GM19035 (cell line): ENCODE data around the gene SCAPER.
"Not testable (repeated sequence)": the region's sequence is repeated elsewhere in the genome, so short reads cannot be mapped to it uniquely, and the experiment has no call there.

Source experiments
- ATAC-seq: cut with Tn5 transposase; IDR thresholded peaks from one replicate; pipeline ENCODE4 v1.9.1; 2021; ENCODE audit not compliant: unreplicated experiment

The SCAPER gene

DNA sequence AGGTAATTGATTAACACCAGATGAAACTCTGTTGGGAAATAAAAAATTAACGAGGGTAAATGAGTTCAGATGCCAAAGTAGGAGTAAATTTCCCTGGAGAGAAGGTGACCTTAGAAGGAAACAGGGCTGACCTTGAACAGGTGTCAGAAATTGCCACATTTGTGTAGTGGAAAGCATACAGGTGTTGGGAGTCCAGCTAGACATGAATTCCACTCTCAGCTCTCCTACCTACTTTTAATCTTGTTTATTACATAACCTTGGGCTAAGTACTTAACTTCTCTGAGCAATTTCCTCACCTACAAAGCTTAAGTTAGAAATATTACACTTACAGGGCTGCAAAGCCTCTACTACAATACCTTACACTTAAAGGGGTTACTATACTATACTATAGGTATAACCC lies 472.5 kb downstream of the SCAPER start:
- ATAC-seq = no peak

DNA sequence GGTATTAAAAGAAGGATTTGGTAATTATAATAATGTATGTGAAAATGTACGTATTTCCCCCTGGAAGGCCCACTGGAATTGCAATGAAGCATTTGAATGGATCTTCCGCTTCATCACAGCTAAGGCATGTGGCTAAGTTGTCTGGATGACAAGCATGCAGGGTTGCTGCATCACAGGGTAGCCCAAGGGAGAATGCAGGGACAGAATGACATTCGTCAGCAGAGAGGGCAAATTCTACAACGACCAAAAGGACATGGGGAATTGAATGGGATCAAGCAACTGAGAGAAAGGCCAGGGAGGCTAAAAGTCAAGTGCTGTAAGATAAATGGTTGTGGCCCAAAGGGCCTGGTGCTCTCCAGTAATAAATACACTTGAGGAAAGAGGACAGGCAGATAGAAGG lies 473.2 kb downstream of the SCAPER start:
- no peak for ATAC-seq

DNA sequence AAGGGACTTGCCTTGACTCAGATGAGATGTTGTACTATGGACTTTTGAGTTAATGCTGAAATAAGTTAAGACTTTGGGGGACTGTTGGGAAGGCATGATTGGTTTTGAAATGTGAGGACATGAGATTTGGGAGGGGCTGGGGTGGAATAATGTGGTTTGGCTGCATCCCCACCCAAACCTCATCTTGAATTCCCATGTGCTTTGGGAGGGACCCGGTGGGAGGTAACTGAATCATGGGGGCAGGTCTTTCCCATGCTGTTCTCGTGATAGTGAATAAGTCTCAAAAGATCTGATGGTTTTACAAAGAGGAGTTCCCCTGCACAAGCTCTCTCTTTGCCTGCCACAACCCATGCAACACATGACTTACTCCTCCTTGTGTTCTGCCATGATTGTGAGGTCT lies 474.4 kb downstream of the SCAPER start:
- not testable (repeated sequence) for ATAC-seq

DNA sequence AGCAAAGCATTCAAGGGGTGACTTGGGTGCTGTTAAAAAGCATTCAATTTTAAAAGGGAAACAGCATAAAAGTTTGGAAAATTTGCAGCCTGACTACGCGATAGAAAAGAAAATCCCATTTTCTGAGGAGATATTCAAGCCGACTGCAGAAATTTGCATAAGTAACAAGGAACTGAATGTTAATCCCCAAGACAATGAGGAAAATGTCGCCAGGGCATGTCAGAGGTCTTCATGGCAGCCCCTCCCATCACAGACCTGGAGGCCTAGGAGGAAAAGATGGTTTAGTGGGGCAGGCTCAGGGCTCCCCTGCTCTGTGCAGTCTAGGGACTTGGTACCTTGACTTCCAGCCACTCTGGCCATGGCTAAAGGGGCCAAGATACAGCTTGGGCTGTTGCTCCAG lies 475.5 kb downstream of the SCAPER start:
- ATAC-seq = no peak

DNA sequence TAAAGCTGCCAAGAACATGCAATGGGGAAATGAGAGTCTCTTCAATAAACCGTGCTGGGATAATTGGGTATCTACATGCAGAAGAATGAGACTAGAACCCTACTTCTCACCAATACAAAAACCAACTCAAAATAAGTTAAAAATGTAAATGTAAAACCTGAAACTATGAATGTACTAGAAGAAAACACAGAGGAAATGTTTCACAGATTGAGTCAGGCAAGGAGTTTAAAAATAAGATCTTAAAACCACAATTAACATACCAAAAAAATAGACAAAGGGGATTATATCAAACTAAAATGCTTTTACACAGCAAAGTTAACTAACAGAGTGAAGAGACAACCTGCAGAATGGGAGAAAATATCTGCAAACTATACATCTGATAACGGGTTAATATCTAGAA lies 478.2 kb downstream of the SCAPER start:
- no peak for ATAC-seq

DNA sequence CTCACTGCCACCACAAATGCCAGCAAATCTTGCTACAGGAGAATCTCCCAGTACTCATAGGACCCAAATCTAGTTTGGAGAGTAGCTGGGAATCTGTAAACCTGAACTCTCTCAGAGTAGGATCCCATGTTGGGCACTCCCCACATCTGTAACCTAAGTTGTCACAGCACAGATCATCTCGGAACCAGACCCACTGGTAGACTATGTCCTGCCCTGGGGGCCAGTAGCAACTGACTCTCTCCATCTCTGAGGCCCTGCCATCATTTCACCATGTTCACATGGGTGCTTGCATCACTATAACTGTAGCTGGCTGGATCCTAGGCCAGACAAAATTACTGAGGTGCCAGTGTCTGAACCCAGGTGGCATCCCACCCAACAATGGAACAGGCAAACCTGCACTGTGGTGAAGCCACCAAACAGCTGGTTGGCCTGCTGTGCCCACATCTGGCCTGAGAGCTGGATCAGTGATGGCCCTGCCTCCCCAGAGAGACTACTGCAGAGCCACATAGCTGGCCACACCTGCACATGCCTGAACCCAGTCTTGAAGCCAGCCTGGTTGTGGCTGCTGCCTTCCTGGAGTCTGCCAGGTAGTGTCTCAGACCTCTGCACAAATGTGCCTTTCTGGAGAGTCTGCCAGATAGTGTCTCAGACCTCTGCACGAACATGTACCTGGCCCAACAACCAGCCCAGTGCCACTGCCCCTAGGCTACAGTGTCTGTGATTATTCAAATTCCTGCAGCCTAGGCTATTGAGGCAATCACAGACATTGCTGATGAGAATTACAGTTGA lies 486.6 kb downstream of the SCAPER start:
- no peak for ATAC-seq

DNA sequence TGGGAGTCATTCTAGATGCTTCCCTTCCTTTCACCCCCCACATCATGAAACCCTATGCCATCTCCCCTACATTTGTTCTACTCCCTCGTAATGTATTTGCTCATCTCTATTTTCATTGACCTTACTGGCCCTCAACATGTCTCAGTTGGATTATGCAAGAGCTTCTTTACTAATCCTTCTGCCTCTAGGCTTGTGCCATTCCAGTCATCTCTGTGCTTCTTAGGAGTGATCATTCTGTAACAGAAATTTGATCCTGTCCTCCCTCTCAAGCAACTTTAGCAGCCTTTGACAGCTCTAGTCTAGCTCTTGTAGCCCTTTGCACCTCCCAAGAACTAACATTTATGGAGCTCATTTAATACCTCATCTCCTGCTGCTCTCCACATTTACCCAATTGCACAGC lies 503.9 kb downstream of the SCAPER start:
- no peak for ATAC-seq

DNA sequence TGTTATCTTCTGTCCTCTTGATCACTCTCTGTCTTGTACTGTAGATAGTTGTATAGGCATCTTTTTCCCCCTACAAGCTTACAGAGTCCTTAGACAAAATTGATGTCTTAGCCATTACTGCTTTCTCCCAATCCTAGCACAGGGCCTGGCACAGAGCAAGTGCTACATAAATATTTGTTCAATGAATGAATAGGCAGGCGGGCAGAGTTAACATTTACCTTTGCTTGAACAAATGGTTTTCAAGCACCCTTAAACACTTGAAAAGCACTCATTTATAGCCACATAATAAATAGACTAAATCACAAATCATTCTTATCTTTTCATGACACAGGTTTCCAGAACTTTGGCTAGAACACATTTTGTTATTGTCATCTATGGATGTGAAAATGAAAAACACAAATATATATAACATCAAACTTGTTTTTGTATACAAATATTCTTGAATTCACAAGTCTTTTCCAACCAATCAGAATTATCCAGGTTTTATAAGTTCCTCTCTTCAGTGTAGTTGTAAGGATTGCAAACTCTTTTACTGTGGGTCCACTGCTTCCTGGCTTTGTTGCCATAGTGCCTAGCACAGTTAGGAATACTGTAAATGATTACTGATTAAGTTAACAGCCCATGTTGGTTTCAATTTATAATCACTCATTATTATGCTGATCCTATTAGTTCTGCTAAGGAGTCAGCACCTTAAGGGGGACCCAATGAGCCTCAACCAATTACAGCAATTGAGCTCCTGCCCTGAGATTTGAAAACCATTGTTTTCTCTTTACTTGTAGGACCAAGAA lies 506.6 kb downstream of the SCAPER start:
- no peak for ATAC-seq

DNA sequence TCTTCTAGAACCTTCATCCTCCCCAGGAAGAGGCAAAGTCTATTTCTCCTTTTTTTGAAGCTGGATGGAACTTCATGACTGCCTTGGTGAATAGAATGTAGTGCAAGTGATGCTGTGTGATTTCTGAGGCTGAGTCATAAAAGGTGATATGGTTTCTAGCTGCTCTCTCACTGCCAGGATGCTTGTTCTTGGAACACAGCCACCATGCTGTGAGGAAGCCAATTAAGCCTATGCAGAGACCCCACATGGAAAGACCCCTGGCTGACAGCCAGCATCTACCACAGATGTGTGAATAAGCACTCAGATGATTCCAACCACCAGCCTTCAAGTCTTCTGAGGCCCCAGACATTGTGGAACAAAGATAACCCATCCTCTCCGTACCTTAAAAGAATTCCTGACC lies 511.5 kb downstream of the SCAPER start:
- ATAC-seq = no peak

DNA sequence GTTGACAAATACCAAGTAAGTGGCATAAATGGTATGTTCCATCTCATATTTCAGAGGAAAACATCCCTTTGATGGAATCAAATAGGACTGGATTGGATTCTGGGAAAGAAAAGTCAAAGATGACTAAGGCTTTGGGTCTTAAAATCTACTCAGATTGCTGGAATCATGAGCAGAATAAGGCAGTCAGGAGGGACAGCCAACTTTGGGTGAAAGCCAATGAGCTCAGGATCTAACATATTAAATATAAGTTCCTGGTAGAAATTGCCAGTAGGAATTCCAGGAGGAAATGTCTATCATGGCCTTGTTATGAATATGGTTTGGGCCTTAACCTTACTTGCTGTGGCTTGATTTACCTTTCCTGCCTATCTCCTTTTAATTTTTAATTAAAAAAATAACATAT lies 513.3 kb downstream of the SCAPER start:
- ATAC-seq = no peak

DNA sequence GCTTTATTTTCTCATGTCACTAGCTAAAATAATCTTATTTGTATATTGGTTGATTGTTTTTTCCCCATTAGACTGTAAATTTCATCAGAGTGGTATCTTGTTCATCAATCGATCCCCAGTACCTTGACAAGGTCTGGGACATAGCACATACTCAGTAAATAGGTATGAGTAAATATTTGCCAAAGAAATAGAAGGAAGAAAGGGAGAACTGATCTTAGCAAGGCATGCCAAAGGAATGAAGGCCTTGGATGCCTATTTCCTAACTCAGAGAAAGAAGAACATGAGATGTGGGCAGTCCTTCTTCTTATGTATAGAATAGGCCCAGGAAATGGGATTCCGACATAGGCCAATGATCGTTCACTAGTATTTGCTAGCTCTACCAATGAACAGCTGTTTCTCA lies 513.8 kb downstream of the SCAPER start:
- ATAC-seq = no peak

DNA sequence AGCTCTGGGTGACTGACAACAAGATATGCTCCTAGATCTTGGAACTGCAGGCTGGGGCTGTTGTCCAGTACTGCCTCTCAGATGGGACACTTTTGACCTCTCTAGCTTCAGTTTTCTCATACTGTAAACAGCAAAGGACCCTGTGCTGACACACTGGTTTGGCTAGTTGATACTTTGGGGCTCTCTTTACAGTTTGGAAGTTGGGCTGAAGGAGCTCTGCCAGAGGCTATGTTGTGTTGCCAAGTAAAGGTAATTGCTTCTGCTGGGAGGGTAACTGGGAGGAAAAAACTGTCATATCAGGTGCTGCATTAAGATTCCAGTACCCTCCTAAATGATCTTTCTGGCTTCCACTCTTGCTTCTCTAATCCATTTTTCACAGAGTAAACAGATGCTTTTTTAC lies 514.6 kb downstream of the SCAPER start:
- ATAC-seq = no peak

DNA sequence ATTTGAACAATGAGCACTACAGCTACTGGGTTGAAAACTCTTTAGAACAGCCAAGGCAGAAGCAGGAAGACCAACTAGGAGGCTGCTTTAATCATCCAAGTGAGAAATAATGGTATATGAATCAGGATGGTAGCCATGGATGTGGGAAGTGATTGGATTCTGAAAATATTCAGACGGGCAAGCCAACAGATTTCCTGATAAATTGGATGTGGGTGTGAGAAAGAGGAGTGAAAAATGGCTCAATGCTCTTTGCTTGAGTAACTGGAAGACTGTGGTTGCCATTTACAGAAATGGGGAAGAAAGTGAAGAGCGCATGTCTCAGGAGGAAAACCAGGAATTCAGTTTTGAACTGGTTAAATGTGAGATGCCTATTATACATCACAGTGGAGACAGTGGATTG lies 518.2 kb downstream of the SCAPER start:
- no peak for ATAC-seq

DNA sequence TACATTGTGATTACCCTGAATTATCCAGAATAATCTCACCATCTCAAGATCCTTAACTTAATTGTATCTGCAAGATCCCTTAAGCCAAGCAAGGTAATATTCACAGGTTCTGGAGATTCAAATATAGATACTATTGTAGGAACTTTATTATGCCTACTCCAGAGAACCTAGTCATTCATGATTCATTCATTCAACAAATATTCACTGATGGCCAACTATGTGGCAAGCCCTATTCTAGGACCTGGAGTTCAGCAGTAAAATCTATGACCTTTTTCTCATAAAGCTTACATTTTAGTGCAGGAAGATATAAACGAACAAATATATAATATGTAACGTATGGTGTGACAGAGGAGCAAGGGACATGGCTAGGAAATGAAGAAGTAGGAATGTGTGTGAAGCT lies 519.0 kb downstream of the SCAPER start:
- no peak for ATAC-seq

DNA sequence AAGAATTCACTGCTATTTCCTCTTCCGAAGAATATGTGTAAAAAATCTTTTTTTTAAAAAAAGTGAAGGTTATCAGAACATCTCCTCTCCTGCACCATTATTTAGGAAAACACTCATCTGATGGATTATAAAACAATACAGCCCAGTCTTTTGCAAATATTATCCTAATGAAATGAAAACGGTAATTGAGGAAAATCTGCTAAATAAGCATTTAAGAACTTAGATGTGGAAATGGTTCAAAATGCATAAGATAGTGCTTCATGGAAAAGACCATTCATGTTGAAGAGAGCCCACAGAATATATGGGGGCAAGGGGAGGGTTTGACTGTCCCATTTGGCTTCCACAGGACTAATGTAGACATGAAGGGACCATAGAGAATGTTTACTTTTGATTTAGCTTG lies 520.7 kb downstream of the SCAPER start:
- no peak for ATAC-seq

DNA sequence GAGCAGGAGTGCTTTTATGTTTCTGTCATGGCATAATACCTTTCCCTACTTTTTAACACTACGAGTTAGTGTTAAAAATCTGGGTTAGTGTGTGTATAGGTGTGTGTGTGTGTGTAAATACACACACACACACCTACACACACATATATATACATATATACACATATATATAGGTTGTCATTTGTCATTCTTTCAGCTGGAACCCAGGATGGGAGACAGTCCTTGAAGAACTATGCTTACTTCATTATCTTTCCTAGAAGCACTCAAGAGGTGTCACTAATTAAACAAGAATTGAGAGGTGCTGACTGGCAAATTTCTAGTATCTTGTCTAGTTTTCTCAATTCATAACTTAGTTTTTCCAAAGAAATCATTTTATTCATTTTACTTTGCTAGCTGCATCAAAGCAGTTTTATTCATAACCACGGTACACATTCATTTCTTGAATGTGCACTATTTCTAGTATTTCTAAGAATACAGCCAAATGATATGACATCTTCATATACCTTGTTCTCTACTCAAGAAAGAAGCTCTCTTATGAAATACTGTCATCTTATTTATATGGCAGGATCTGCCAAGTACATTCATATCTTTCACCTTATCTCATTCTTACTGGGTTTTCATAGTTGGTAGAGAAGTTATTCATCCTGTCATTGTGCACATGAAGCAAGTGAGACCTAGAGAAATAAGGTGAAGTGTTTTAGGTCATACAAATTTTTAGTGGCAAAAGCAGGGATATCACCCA lies 522.0 kb downstream of the SCAPER start:
- ATAC-seq = no peak

DNA sequence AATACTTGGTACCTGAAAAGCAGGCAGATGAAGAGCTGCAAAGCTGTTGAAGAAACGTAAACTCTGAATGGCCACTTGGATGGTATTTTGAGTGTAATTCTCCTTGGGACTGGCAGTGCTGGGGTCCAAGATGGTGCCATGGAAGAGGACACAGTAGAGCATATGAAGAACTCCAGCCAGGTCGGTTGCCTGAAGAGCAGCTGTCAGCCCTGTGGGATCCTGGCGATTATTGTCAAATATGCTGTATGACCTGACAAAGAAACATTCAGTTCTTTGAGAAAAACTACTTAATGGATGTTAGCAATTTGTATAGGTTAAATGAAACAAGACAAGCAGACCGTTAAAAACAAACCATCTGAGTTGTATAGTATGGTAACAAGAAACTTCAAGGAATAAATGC lies 523.8 kb downstream of the SCAPER start:
- no peak for ATAC-seq

DNA sequence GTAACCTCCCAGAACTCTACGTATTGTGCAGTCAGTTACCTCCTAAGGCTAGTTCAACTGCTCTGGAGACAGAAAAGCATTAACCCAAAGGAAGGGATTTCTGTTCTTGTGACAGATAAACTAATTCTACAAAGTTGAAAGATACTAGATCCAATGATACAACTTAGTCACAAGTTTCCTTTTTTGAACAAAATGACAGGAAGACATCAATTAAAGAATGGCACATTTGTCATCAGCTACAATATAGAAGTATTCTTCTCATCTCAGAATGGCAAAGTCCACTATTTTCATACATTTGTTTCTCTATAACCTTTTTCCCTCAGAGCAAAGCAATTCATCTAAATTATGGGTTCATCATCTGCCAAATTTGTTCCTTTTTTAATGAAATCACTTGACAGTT lies 524.9 kb downstream of the SCAPER start:
- no peak for ATAC-seq

DNA sequence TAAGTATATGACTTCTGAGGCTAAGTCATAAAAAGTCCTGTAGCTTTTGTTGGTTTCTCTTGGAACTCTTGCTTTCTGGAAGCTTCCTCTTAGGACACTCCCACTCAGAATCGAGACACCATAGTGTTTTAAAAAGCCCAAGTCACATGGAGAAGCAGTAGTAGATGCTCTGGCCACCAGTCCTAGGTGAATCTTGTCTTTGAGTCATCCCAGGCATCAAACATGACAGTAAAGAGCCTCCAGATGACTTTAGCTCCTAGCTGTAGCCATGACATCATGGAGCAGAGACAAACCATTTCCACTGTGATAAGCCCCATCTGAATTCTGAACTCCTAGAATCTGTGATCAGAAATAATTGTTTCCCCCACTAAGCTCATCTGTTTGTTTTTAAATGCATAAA lies 526.4 kb downstream of the SCAPER start:
- no peak for ATAC-seq

DNA sequence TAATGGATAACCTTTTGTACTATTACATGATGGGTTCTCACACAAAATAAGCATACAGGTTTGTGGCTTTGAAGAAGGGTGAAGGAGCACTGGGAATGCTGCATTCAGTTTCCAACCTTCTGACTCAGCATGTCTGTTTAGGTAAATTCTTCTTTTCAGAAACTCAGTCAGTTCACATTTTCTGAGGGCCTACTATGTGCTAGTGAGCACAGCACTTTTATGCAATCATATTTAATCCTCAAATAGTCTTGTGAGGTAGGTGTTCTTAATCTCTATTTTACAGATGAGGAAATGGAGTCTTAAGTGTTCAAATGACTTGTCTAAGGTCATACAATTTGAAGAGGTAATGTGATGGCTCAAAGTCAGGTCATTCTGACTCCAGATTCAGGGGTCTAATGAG lies 527.4 kb downstream of the SCAPER start:
- no peak for ATAC-seq

DNA sequence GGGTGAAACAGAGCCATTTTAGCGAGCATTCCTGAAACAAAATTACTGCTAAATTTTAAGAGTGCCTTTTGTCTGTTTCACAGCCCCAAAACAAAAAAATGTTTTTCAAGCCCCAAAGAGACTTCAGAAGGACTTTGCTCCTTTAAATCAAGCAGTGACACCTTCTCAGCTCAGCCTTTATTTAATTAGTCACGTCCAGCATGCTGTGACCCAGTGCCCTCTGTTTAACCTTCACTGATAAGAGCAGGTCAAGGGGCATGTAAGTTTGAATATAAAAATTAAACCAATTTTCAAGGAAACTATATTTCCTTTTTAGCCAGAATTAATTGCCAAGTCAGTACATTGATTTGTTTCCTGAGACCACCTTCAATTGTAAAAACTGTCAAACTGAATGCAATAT lies 527.9 kb downstream of the SCAPER start:
- no peak for ATAC-seq

DNA sequence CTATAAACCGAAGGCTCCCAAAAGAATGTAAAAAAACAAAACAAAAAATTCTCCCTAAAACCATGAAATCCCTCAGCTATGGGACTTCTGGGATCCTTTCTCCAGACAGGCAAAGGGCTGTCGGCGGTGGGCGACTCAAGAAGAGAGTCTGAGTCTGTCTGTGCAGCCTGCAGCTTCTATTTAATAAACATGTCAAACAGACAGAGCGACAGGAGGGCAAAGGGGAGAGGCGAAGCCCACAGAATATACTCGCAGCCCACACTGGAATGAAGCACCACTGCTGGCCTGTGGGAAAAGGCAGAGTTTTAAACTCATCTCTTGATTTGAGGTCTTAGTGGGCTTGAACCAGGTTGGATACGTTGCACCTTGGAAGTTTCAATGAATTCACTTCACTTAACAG lies 528.3 kb downstream of the SCAPER start:
- no peak for ATAC-seq
